H9 (cell line): Measurements from ENCODE around the gene FAXDC2. TPM values are rescaled to one million over a fixed set of nuclear protein-coding genes. Genes with fewer than 3 reads are reported as not detected.

Source experiments
- DNase-seq: peaks from one replicate; pipeline ENCODE4 v3.0.0-alpha.2; 2017
- H2AFZ ChIP-seq: one replicate; pipeline ENCODE4 v1.6.1; 2013; ENCODE audit warnings: mild to moderate bottlenecking, low read length, control low read depth, moderate library complexity
- H2AK5ac ChIP-seq: 2 replicates; pipeline ENCODE4 v1.6.1; 2013; ENCODE audit warnings: low read length, control low read depth, mixed read lengths; ENCODE audit not compliant: insufficient read length
- H2BK120ac ChIP-seq: one replicate; pipeline ENCODE4 v1.6.1; 2013; ENCODE audit warnings: low read depth, mild to moderate bottlenecking, low read length, control low read depth, inconsistent platforms; ENCODE audit not compliant: poor library complexity, severe bottlenecking
- H2BK12ac ChIP-seq: 2 replicates; pipeline ENCODE4 v1.6.1; 2013; ENCODE audit warnings: low read length, control low read depth, mixed read lengths, low read depth; ENCODE audit not compliant: insufficient read length
- H2BK15ac ChIP-seq: 2 replicates; pipeline ENCODE4 v1.6.1; 2013; ENCODE audit warnings: low read depth, low read length, control low read depth
- H2BK20ac ChIP-seq: one replicate; pipeline ENCODE4 v1.6.1; 2013; ENCODE audit warnings: low read depth, mild to moderate bottlenecking, low read length, control low read depth, inconsistent platforms; ENCODE audit not compliant: poor library complexity, severe bottlenecking
- H2BK5ac ChIP-seq: 2 replicates; pipeline ENCODE4 v1.6.1; 2013; ENCODE audit warnings: low read length, control low read depth, mixed read lengths; ENCODE audit not compliant: insufficient read length
- H3K14ac ChIP-seq: 2 replicates; pipeline ENCODE4 v1.6.1; 2013; ENCODE audit warnings: low read length, control low read depth; ENCODE audit not compliant: insufficient read depth
- H3K18ac ChIP-seq: 2 replicates; pipeline ENCODE4 v1.6.1; 2013; ENCODE audit warnings: low read depth, mild to moderate bottlenecking, mixed read lengths, low read length, control low read depth; ENCODE audit not compliant: insufficient read length
- H3K23ac ChIP-seq: 2 replicates; pipeline ENCODE4 v1.6.1; 2013; ENCODE audit warnings: low read length, control low read depth, mixed read lengths, low read depth; ENCODE audit not compliant: insufficient read length
- H3K23me2 ChIP-seq: 2 replicates; pipeline ENCODE4 v1.6.1; 2013; ENCODE audit warnings: low read depth, mild to moderate bottlenecking, mixed read lengths, low read length, control low read depth; ENCODE audit not compliant: insufficient read length, poor library complexity, severe bottlenecking
- H3K27ac ChIP-seq: 2 replicates; pipeline ENCODE4 v1.5.1; 2013; ENCODE audit warnings: low read length, control low read depth, mixed read lengths, low read depth; ENCODE audit not compliant: insufficient read length
- H3K27me3 ChIP-seq: 2 replicates; pipeline ENCODE4 v1.6.1; 2013; ENCODE audit warnings: low read length, control low read depth, inconsistent platforms; ENCODE audit not compliant: insufficient read depth
- H3K4ac ChIP-seq: 2 replicates; pipeline ENCODE4 v1.6.1; 2013; ENCODE audit warnings: low read depth, mild to moderate bottlenecking, control low read depth, inconsistent platforms, low read length, moderate library complexity
- H3K4me1 ChIP-seq: 2 replicates; pipeline ENCODE4 v1.6.1; 2013; ENCODE audit warnings: low read length, control low read depth, inconsistent platforms; ENCODE audit not compliant: insufficient read depth
- H3K4me2 ChIP-seq: 2 replicates; pipeline ENCODE4 v1.6.1; 2013; ENCODE audit warnings: low read length, control low read depth, mixed read lengths; ENCODE audit not compliant: insufficient read length, insufficient read depth
- H3K56ac ChIP-seq: 2 replicates; pipeline ENCODE4 v1.6.1; 2013; ENCODE audit warnings: low read depth, mild to moderate bottlenecking, mixed read lengths, low read length, control low read depth; ENCODE audit not compliant: insufficient read length
- H3K79me1 ChIP-seq: 2 replicates; pipeline ENCODE4 v1.6.1; 2013; ENCODE audit warnings: low read depth, mild to moderate bottlenecking, moderate library complexity, low read length, control low read depth, inconsistent platforms; ENCODE audit not compliant: insufficient read depth, poor library complexity, severe bottlenecking
- H3K79me2 ChIP-seq: 2 replicates; pipeline ENCODE4 v1.6.1; 2013; ENCODE audit warnings: low read length, control low read depth, inconsistent platforms; ENCODE audit not compliant: insufficient read depth
- H3K9ac ChIP-seq: 2 replicates; pipeline ENCODE4 v1.6.1; 2013; ENCODE audit warnings: low read length, control low read depth, mixed read lengths; ENCODE audit not compliant: insufficient read length; ENCODE audit errors: extremely low read depth
- H3K9me3 ChIP-seq: one replicate; pipeline ENCODE4 v1.6.1; 2013; ENCODE audit warnings: low read depth, low read length, inconsistent platforms; ENCODE audit not compliant: control insufficient read depth
- H3T11ph ChIP-seq: one replicate; pipeline ENCODE4 v1.6.1; 2013; ENCODE audit warnings: mild to moderate bottlenecking, low read length, control low read depth, inconsistent platforms
- H4K20me1 ChIP-seq: one replicate; pipeline ENCODE4 v1.6.1; 2013; ENCODE audit not compliant: control insufficient read depth, insufficient read length, insufficient read depth
- H4K5ac ChIP-seq: 2 replicates; pipeline ENCODE4 v1.6.1; 2013; ENCODE audit warnings: low read depth, mild to moderate bottlenecking, mixed read lengths, low read length, control low read depth; ENCODE audit not compliant: insufficient read length
- H4K8ac ChIP-seq: replicated peaks from 2 replicates; pipeline ENCODE4 v1.6.1; 2013; ENCODE audit warnings: low read length, control low read depth, mixed read lengths, low read depth; ENCODE audit not compliant: insufficient read length
- H4K91ac ChIP-seq: 2 replicates; pipeline ENCODE4 v1.6.1; 2013; ENCODE audit warnings: low read depth, mild to moderate bottlenecking, moderate library complexity, mixed read lengths, low read length, control low read depth; ENCODE audit not compliant: insufficient read length
- H3K27ac Mint-ChIP-seq, 3 experiments: 2 replicates in 2 of 3; 3 replicates in 1 of 3; pipeline ENCODE4 v1.8.0; 2020 to 2021; ENCODE audit warnings: mixed read lengths in 3 of 3, mild to moderate bottlenecking in 1 of 3, moderate library complexity in 1 of 3
- H3K27me3 Mint-ChIP-seq: 2 replicates; pipeline ENCODE4 v1.8.0; 2021; ENCODE audit warnings: low read depth, mild to moderate bottlenecking, moderate library complexity, mixed read lengths
- H3K36me3 Mint-ChIP-seq, 3 experiments: 2 replicates in 2 of 3; 3 replicates in 1 of 3; pipeline ENCODE4 v1.8.0; 2020 to 2021; ENCODE audit warnings: low read depth in 3 of 3, mixed read lengths in 3 of 3; ENCODE audit not compliant: insufficient read depth in 1 of 3
- H3K4me1 Mint-ChIP-seq, 2 experiments: 2 replicates each; pipeline ENCODE4 v1.8.0; 2020; ENCODE audit warnings: mixed read lengths in 2 of 2
- H3K4me3 Mint-ChIP-seq, 2 experiments: 2 replicates in 1 of 2; 3 replicates in 1 of 2; pipeline ENCODE4 v1.8.0; 2020 to 2021; ENCODE audit warnings: mild to moderate bottlenecking in 2 of 2, mixed read lengths in 2 of 2, moderate library complexity in 1 of 2
- H3K9me3 Mint-ChIP-seq, 2 experiments: 2 replicates in 1 of 2; 3 replicates in 1 of 2; pipeline ENCODE4 v1.8.0; 2020; ENCODE audit warnings: mild to moderate bottlenecking in 2 of 2, mixed read lengths in 2 of 2, moderate library complexity in 1 of 2
- CTCF ChIP-seq: fragments of 200-600 bp; sonication (generic); conservative IDR thresholded peaks from 3 replicates; pipeline ENCODE4 v1.8.0; 2021; ENCODE audit warnings: antibody characterized with exemption, mild to moderate bottlenecking
- WGBS: extraction: QIAGEN DNeasy Blood & Tissue Kit; methylation state at CpG from one replicate; pipeline ENCODE4 v1.1.7; 2013; ENCODE audit warnings: missing lambda C conversion rate, low lambda C conversion rate, mixed read lengths; ENCODE audit not compliant: insufficient read length; ENCODE audit errors: extremely low coverage; 5-methylcytosine and 5-hydroxymethylcytosine counted together
- total RNA-seq: library from RNA; stranded (reverse); gene quantifications from 2 replicates; pipeline ENCODE4 v1.2.1, GENCODE V29; 2021

FAXDC2 gene
- total RNA-seq, 1 experiment from 2014 or later = 3.0 TPM

GRCh38 chr5:154831451-154831850 lies 19.0 kb downstream of the FAXDC2 start:
- no peak overlapping the region for H3K23ac ChIP-seq
- H4K8ac ChIP-seq = no peak overlapping the region
- H3K27ac ChIP-seq = no peak overlapping the region
- DNase-seq = no peak
- no peaks in the 10 kb centered on the region for H3K79me1 ChIP-seq
- no peaks in the 10 kb centered on the region for H3K79me2 ChIP-seq
- no peaks in the 10 kb centered on the region for H3K23me2 ChIP-seq
- H3K4ac ChIP-seq = no peak overlapping the region
- H3K9ac ChIP-seq = no peak overlapping the region
- Mint-ChIP-seq H3K36me3 (peaks cover 2 to 36% (median 25%) of the 10 kb centered on the region in 3 experiments; a peak in 5 of 7 replicates), H3K27ac (no peak overlapping the region; a peak in 1 of 7 replicates), H3K9me3 (no peaks in the 10 kb centered on the region; a peak in 1 of 5 replicates), H3K4me1 (peaks cover 6% of the 10 kb centered on the region in 2 experiments), H3K4me3 (no peak overlapping the region), H3K27me3 (no peaks in the 10 kb centered on the region)
- no peak overlapping the region for H3T11ph ChIP-seq
- WGBS = no CpG with 5 or more reads among the region's 7 CpGs
- no peak overlapping the region for H3K14ac ChIP-seq
- H4K20me1 ChIP-seq = no peaks in the 10 kb centered on the region
- no peak overlapping the region for H2AK5ac ChIP-seq
- H2BK120ac ChIP-seq = no peak overlapping the region
- TF ChIP-seq CTCF = no peak
- H2BK5ac ChIP-seq = no peak overlapping the region
- no peaks in the 10 kb centered on the region for H3K9me3 ChIP-seq
- H2BK12ac ChIP-seq = no peak overlapping the region
- H3K4me1 ChIP-seq = no peaks in the 10 kb centered on the region
- no peaks in the 10 kb centered on the region for H3K27me3 ChIP-seq
- no peak overlapping the region for H4K91ac ChIP-seq
- no peak overlapping the region for H3K56ac ChIP-seq
- no peak overlapping the region for H3K4me2 ChIP-seq
- no peak overlapping the region for H4K5ac ChIP-seq
- no peak overlapping the region for H3K18ac ChIP-seq
- no peak overlapping the region for H2BK15ac ChIP-seq
- H2BK20ac ChIP-seq = no peak overlapping the region
- H2AFZ ChIP-seq = no peak overlapping the region
